NCI-H1694 treated with DMSO at 0.1 percent for 48 hours (cell line): ENCODE measurements around the gene LZTR1.

ENCODE experiments used
- DNase-seq: peaks from one replicate; lab custom pipeline; 2025; lab: John Stamatoyannopoulos, UW

LZTR1 gene

GRCh38 chr22:20951151-20951931 is 30.8 kb upstream of the LZTR1 start:
- DNase-seq = no peak

DNA sequence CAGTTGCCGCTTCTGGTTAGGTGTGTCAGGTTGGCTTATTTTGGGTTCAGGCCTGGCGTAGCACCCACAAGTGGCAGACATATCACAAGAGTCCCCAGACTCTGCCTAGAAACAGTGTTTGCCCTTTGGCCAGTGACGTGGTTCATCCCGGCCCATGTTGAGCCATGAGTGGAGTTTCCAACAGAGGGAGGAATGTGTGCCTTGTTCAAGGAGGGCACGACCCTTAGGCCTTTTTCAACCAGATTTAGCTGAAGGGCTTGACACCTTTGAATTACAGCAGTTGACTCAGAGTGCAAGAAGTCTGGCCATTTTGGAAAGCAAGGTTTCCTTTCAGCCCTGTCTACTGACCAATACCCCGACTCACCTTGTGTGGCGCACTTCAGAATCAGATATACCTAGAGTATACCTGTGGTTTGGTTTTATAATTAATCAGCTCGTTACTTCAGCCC is 30.1 kb upstream of the LZTR1 start:
- no peak for DNase-seq

GRCh38 chr22:20952544-20953341 is 29.4 kb upstream of the LZTR1 start:
- DNase-seq = no peak

DNA sequence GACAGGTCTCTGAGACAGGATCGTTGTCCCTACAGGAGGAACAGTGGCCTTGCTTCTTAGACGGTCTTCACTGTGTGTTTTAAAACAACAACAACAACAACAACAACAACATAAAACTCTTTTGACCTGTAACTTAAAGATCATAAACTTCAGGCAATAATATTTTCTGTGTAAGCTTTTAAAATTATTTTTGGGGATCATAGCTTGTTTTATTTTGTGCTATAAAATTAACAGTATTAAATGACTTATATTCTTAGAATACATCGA is 28.8 kb upstream of the LZTR1 start:
- no peak for DNase-seq

DNA sequence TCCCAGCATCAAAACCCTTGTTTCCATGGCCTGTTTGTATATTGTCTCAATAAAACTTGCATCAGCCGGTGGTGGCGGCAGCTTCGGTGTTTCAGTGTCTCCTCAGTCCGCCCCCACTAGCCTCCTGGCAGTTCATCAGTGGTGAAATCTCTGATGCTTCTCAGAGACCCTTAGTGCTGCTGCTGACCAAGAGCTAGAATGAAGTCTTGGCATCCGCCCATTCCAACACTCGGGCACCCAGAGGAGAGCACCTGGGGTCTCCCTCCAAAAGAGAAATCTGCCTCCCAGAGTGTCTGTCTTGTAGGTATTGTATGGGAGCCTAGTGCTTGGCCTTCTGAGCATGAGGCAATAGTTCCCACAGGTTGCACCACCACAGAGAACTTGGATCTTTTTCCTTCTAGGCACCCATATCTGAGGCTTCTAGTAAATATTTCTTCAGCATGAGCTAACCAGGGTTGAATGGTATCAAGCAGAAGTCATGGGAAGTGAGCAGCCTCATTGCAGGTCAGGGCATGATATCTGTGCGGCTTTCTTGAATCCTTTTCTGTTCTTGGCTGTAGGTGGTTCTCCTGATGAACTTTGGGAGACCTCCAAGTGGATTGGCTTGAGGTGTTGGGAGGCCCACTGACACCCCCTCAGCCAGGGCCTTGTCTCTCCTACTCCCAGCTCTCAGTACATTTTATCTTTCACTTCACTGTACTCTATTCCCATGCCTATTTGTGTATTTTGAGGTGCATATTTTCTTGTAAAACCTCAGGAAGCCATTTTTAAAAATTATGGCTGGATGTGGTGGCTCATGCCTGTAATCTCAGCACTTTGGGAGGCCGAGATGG is 28.2 kb upstream of the LZTR1 start:
- DNase-seq = no peak

- DNase-seq = no peak
Observed at GRCh38 chr22:20955548-20955947, 26.5 kb upstream of the LZTR1 start.

DNA sequence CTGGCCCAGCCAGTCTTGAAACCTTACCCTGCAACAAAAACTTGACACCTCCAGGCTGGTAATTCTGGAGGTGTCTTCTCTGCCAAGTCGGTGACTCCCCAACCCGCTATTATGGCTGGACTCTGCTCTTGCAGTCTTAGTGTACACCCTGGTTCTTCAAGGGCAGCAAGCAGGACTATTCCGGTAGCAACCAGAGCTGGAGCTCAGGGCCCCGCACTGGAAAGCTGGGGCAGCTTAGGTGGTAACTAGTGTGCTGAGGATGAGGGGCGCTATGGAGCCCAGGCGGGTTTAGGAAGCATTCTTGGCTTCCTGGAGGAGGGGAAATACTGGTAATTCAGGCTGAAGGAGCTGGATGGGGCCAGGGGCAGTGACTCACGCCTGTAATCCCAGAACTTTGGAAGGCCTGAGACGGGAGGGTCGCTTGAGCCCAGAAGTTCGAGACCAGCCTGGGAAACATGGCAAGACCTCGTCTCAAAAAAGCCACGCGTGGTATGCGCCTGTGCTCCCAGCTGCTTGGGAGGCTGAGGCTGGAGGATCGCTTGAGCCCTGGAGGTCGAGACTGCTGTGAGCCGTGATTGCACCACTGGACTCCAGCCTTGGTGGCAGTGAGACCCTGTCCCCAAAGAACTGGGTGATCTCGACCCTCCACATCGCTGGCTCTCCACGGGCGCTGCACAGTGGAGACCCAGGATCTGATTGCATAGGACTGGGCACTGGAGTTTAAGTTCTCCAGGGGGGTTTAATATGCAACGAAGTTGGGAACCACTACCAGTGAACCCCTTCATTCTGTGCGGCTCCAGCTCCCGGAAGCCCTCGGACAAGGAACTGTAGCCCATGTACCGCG is 25.6 kb upstream of the LZTR1 start:
- no peak for DNase-seq

GRCh38 chr22:20957102-20957682 is 24.9 kb upstream of the LZTR1 start:
- DNase-seq = no peak

DNA sequence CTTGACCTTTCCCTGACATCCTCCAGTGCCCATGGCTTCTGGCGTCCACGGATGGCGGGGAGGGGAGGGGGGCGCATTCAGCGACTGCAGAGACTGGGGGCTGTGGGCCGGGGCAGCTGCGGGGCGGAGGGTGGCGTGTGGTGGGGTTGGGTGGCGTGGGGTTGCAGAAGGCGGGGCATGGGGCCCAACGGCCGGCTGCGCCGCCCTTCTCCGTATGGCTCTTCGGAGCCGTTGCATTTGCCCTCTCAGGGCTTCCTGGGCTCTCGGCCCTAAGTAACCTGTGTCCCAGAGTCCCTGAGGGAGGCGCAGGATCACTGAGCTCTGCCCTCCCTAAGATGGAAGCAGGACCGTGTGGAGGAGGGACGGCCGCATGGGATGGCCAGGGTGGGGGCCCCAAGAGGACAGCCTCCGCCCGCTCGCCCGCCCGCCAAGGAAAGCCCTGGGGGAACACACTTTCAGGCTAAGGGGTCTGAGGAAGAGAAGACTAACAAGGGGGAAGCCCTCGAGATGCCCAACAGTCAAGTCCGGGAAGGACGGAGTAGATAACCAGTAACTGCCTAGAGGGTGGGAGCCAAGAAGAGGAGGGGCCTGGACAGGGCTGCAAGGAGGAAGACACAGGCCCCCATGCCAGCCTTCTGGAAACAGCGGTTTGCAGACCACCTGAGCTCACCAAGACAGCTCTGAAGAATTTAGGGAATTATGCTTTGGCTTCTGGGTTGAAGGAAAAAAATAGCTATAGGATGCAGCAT is 24.2 kb upstream of the LZTR1 start:
- no peak for DNase-seq

GRCh38 chr22:20959578-20960461 is 22.3 kb upstream of the LZTR1 start:
- no peak for DNase-seq

- no peak for DNase-seq
Observed at GRCh38 chr22:20960609-20961008, 21.5 kb upstream of the LZTR1 start.

GRCh38 chr22:20962491-20962945 is 19.6 kb upstream of the LZTR1 start:
- DNase-seq = no peak

DNA sequence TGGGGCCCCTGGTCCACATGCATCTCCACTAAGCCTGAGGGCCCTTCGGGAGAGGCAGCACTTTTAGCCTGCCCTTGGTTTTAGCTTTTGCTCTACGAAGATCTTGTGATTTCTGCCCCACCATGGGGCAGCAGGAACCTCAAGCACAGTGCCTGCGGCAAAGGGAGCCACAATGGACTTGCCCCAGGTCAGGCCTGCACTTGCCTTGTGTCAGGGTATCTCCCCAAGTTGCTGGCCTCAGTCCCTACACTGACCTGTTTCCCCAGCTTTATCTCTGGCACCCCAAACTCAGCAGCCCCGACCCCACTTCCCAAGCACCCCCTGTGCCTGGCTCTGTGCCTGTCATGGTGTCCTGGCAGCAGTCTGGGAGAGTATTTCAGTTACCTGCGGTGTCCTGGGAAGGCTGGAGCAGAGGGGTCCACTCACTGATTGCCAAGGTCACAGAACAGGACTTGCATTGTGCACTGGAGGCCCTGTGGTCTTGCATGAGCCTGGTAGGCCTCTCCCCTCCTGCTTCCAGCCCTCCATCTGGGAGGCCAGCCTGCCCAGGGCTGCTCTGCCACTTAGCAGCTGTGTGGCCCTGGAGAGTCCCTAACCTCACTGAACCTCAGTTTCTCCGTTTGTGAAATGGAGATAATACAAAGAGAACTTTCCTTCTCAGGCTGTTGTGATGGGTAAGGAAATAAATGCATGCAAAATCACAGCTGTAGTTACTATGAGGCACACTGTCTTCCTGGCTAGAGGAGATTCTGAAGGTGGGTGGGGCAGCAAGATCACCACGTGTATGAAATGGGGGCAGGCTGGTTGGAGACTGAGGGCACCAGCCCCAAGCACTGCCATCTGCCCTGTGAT is 18.7 kb upstream of the LZTR1 start:
- DNase-seq = no peak

- DNase-seq = no peak
Observed at GRCh38 chr22:20964090-20964798, 17.9 kb upstream of the LZTR1 start.

GRCh38 chr22:20964799-20965103 is 17.3 kb upstream of the LZTR1 start:
- DNase-seq = no peak

DNA sequence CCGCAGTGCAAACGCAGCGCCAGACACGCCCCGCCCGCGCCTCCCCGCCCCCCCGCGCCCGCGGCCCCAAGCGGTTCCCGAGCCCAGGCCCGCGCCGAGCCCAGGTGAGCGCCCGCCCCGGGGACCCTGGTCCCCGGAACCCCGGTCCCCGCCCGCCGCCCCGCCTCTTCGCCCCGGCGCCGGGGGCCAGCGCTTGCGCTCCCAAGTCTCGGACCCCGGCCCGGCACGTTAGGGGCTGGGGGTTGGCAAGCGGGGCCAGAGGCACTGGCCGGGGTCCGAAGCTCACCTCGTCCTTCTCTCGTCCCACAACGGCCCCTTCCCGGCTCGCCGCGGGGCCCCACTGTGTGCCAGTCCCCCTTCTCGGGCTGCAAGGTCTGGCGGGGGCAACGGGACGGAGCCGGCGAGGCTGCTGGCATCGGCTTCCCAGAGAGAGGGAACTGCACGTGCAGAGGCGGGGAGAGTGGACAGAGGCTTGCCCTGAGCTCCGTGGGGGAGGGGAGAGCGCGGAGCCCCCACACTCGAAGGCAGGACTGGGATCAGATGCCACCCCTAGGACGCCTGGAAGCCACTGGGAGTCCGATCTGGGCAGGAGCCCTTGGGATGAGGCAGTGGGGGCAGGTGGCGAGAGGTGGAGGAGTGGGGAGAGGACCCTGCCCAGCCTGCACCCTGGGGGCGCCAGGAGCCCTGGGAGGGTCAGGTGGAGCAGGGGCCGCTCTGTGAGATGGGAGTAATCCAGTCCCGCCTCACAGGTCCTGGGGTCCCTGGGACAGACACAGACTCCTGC is 16.8 kb upstream of the LZTR1 start:
- no peak for DNase-seq
